GM18498 (cell line): Measurements from ENCODE around the gene GFOD1.
"Not testable (repeated sequence)": the region's sequence is repeated elsewhere in the genome, so short reads cannot be mapped to it uniquely, and the experiment has no call there.

Experiments used
- ATAC-seq: cut with Tn5 transposase; IDR thresholded peaks from one replicate; pipeline ENCODE4 v1.9.1; 2021; ENCODE audit warnings: mild to moderate bottlenecking, moderate library complexity; ENCODE audit not compliant: unreplicated experiment

Gene GFOD1

GRCh38 chr6:13511913-13512717 is 24.7 kb upstream of the GFOD1 start:
- ATAC-seq = no peak

DNA sequence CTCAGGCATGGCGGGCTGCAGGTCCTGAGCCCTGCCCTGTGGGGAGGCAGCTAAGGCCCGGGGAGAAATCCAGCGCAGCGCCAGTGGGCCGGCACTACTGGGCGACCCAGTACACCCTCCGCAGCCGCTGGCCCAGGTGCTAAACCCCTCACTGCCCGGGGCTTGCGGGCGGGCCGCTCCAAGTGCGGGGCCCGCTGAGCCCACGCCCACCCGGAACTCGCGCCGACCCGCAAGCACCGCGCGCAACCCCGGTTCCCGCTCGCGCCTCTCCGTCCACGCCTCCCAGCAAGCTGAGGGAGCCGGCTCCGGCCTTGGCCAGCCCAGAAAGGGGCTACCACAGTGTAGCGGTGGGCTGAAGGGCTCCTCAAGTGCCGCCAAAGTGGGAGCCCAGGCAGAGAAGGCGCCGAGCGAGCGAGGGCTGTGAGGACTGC is 23.8 kb upstream of the GFOD1 start:
- not testable (repeated sequence) for ATAC-seq

DNA sequence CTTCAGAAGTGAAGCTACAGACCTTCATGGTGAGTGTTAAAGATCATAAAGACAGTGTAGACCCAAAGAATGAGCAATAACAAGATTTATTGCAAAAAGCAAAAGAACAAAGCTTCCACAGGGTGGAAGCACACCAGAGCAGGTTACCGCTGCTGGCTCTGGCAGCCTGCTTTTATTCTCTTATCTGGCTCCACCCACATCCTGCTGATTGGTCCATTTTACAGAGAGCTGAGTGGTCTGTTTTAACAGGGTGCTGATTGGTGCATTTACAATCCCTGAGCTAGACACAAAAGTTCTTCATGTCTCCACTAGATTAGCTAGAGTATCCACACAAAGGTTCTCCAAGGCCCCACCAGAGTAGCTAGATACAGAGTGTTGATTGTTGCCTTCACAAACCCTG is 23.0 kb upstream of the GFOD1 start:
- ATAC-seq = not testable (repeated sequence)

DNA sequence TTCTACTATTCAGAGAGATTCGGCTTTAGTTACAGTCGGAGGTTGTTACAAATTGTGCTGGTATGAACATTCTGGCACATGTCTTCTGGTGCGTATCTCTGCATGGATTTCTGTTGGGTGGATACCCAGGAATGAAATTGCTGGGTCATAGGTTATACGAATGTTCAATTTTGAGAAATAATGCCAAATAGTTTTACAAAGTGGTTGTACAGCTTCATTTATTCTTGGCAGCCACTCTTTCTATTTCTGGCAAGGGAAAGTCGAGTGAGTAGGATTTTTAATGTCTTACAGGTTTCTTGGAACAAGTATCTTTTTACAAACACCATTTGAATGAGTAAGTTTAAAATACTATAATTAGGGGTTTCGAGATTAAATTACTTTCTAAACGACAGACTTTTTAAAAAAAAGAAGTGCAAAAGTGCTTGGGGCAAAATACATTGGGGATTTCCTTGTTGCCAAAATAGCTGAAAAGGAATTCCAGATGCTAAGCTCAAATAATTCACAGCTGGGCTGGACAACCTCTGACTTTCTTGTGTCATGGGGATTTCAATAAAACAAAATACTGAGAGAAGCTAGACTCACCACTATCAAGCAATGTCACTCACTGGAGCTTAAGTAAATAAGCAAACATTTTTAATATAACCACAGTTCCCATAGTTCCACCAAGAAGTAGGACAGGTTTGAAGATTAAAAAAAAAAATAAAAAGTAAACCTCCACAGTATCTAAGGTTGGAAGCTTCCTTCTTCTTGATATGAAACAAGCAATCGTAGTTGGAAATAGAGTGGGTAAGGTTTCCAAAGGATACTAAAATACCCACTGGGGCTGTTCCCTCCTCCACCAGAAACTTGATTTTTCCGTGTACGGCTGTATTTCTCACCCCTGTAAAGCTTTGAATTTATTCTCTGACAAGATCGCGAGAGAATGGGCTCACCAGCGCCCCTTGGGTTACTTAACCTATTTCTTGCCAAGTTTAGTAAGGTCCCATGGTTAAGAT is 21.6 kb upstream of the GFOD1 start:
- ATAC-seq = no peak

DNA sequence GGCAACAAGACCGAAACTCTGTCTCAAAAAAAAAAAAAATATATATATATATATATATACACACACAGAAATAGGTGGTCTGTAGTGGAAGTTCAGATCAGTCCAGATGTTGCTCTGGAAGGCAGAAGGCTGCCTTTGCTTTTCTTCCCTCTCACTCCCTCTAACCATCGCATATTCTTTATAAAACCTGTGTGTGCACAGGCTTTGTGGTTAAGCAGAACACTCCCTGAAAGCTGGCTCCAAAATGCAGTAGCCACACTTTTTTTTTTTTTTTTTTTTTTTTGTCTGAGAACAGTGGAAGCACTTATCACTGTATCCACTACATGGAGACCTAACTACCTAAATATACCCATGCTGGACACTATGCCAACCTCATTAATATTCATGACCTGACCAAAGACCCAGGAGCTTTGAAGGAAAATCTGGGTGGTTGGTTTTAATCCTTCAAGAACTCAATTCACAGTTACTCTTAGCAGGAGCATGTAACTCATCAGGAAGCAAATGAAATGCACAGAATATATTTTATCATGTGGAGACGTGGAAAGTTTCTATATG is 20.0 kb upstream of the GFOD1 start:
- no peak for ATAC-seq

GRCh38 chr6:13505345-13505734 is 17.9 kb upstream of the GFOD1 start:
- ATAC-seq = no peak

GRCh38 chr6:13504611-13505344 is 17.4 kb upstream of the GFOD1 start:
- ATAC-seq = no peak

DNA sequence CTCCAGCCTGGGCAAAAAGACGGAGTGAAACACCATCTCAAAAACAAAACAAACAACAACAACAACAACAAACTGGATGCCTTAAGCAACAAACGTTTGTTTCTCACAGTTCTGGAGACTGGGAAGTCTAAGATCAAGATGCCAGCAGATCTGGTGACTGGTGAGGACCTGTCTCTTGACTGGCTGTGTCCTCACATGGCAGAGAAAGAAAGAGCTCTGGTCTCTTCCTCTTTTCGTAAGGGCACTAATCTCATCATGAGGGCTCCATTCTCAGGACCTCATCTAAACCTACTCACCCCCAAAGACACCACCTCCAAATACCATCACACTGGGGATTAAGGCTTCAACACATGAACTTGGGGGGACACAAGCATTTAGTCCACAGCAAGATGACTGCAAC is 13.5 kb upstream of the GFOD1 start:
- ATAC-seq = no peak

DNA sequence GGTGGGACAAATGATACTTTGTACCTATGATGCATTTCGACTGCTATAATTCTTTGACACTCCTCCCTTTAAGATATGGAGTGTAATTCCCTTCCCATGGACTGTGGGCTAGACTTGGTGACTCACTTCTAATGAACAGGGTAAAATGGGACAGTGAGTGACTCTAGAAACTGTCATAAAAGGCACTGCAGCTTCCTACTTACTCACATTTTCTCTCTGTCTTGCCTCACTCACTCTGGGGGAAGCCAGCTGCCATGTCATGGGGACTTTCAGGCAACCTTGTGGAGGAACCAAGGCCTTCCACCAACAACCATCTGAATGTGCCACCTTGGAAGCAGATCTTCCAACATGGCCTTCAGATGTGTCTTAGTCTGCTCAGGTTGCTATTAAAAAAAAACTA is 12.9 kb upstream of the GFOD1 start:
- ATAC-seq = no peak

- ATAC-seq = no peak
Measured at GRCh38 chr6:13496513-13497190, 9.3 kb upstream of the GFOD1 start.

GRCh38 chr6:13495818-13496217 is 8.4 kb upstream of the GFOD1 start:
- ATAC-seq = no peak

DNA sequence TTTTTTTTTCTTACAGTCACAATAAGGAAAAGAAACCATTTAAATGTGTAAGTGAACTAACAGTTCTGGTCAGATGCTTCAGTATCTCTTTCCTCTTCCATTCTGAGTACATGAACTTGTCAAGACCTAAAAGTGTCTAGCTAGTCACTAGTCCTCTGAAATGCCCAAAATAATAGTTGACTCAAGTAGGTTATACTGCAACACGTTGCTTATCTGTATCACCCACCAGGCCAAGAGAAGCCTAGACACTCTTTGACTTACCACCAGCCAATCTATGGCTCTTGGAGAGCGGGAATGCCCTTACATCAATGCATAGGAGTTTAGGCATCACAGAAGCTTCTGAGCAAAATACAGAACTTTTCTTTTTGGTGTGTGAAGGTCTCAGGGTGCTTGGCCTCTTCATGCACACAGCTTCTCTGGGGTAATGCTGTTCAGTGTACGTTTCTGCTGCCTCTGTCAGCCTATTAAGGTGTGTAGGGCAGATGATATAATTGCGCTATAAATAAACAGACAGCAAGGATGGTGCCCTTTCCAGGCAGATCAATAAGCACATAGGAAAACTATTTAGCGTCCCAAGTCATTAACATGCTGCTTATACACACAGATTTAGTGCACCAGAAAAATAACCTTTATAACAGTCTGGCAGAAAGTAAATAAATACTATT is 7.8 kb upstream of the GFOD1 start:
- ATAC-seq = no peak

DNA sequence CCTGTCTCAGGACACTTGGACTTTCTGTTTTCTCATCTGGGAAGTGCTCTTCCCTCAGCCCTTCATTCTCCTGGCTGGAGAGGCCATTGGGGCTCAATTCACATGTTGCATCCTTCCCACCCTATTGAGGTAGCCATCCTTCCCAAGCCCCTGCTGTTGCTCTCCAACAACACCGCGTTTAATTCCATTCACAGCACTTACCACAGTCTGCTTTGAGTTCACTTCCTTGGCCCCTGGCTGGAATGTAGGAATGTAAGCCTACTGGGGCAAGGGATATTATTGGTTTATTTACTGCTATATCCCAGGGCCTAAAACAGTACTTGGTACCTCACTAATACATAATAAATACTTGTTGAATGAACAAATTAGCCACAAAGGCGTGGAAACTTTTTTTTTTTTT is 6.7 kb upstream of the GFOD1 start:
- ATAC-seq = no peak

DNA sequence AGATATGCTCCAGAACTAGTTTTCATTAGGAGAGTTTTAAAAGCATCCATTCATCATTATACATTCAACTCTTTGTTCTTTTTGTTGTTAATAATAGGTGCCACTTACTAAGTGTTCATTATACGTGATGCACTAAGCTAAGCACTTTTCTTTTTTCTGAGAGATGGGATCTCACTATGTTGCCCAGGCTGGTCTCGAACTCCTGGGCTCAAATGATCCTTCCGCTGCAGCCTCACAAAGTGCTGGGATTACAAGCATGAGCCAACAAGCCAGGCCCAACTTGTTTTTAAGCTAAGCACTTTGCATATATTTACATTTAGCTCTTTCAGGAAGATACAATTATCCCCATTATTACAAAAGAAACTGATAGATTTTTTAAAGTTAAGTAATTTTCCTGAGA is 5.7 kb upstream of the GFOD1 start:
- no peak for ATAC-seq

DNA sequence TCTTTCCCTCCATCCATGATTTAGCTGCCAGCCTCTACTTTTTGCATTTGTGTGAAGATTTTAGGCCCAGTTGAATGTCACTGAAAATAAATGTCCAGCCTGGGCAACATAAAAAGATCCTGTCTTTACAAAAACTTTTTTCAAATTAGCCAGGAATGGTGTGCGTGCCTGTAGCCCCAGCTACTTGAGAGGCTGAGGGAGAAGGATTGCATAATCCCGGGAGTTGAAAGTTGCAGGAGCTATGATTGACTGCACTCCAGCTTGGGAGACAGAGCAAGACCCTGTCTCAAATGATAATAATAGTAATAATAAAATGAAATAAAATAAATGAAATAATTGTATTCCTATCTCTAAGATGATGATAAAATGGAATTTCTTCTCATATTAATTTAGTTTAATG is 5.0 kb upstream of the GFOD1 start:
- no peak for ATAC-seq

DNA sequence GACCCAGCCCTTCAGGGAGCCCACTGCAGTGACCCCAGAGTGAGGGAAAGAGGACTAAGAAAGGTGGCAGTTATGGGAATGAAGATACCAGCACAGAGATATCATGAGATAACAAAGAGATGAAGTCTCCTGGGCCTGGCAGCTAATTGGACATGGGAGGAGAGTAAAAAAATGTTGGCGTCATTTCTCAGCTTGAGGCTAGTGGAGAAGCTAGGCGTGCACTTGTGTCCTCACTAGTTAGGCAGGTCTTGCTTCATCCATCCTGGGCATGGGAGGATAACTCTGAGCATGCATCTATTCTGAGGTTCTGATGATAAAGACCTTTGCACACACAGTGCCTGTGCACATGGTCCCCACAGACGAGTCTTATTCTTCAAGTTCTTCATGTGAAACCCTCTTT is 4.1 kb upstream of the GFOD1 start:
- ATAC-seq = no peak

DNA sequence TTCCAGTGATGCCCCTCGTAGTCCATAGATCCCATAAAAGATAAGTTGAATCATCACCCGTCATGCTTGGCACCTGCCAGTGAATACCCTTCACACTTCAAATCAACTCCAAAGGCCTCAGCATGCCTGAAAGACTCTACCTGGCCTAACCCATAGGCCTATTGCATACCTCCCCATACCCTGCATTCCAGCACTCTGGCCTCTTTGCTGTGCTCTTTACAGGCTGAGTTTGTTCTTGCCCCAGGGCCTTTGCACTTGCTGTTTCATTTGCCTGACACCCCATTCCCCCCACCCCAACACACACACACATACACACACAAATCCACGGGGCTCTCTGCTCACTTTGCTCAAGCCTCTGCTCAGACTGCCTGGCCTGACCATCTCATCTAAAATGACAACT is 3.0 kb upstream of the GFOD1 start:
- no peak for ATAC-seq

DNA sequence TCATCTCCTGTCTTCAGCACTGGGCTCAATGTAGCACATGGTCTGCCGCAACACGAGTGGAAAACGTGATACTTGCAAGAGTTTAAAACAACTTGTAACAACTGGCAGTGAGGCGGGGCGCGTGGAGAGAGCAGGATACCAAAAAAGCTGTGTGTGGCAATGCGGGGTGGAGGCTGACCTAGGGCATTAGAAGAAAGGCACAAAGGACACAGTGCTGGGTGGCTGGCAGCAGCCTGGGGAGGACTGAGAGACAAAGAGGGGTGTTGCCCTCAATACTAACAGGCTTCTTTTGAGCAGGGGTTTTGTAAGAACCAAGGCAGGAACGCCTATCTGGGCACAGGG is 1.5 kb upstream of the GFOD1 start:
- ATAC-seq = no peak

DNA sequence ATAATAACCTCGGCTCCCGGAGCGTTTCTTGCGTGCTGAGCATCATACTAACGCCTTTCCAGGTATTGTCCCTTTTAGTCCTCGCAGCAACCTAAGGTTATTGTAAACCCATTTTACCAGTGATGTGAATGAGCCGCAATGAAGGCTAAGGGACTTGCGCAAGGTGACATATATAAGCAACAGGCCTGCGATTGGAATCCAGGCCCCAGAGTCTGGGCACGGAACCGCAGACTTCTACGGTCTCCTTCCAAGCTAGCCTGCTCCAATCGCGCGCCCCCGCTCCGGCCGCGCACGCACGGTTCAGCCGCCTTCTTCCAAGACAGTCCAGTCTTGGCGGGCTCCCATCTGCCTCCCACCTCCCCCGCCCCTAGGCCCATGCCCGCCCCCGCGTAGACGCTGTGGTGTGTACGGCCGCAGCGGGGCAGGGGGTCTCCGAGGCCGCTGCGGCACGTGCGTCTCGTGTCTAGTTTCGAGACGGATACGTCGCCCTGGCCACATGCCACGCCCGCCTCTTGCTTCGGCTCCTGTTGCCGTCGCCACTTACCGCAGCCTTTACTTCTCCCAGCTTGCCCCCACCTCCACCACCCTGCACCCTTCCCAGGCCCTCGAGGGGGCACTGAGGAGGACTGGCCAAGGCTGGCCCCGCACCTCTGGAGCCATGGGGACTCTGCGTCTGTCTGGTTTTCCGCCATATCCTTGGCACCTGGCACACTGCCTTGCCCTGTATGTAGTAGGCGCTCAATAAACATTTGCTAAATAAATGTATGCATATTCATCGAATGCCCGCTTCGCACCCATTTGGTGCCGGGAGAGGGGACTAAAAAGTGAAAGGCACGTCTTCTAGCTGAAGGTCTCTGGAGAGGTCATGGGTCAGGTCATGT is 855 bp upstream of the GFOD1 start:
- no peak for ATAC-seq
